Nephron (organoid): ENCODE results near the gene TMEM87B.

Source experiments
- H3K27ac Mint-ChIP-seq, 3 experiments: 2 replicates each; pipeline ENCODE4 v1.8.0; 2020; ENCODE audit warnings: mixed read lengths in 3 of 3, mild to moderate bottlenecking in 2 of 3, moderate library complexity in 1 of 3
- H3K27me3 Mint-ChIP-seq: 2 replicates; pipeline ENCODE4 v1.8.0; 2021; ENCODE audit warnings: low read depth, mild to moderate bottlenecking, moderate library complexity, mixed read lengths
- H3K36me3 Mint-ChIP-seq: 2 replicates; pipeline ENCODE4 v1.8.0; 2020; ENCODE audit warnings: low read depth, mixed read lengths
- H3K4me1 Mint-ChIP-seq: 2 replicates; pipeline ENCODE4 v1.8.0; 2020; ENCODE audit warnings: mixed read lengths
- H3K4me3 Mint-ChIP-seq, 3 experiments: 2 replicates each; pipeline ENCODE4 v1.8.0; 2020; ENCODE audit warnings: mild to moderate bottlenecking in 3 of 3, mixed read lengths in 3 of 3, moderate library complexity in 2 of 3
- H3K9me3 Mint-ChIP-seq: 2 replicates; pipeline ENCODE4 v1.8.0; 2020; ENCODE audit warnings: mixed read lengths
- TF ChIP-seq, protein P1 (sequence below), 3 experiments: fragments of 200-600 bp; sonication (generic); IDR thresholded peaks; one replicate each; pipeline ENCODE4 v1.5.0; 2021; ENCODE audit warnings: antibody characterized with exemption in 3 of 3; ENCODE audit not compliant: unreplicated experiment in 3 of 3

The TMEM87B gene, protein sequence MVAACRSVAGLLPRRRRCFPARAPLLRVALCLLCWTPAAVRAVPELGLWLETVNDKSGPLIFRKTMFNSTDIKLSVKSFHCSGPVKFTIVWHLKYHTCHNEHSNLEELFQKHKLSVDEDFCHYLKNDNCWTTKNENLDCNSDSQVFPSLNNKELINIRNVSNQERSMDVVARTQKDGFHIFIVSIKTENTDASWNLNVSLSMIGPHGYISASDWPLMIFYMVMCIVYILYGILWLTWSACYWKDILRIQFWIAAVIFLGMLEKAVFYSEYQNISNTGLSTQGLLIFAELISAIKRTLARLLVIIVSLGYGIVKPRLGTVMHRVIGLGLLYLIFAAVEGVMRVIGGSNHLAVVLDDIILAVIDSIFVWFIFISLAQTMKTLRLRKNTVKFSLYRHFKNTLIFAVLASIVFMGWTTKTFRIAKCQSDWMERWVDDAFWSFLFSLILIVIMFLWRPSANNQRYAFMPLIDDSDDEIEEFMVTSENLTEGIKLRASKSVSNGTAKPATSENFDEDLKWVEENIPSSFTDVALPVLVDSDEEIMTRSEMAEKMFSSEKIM

DNA sequence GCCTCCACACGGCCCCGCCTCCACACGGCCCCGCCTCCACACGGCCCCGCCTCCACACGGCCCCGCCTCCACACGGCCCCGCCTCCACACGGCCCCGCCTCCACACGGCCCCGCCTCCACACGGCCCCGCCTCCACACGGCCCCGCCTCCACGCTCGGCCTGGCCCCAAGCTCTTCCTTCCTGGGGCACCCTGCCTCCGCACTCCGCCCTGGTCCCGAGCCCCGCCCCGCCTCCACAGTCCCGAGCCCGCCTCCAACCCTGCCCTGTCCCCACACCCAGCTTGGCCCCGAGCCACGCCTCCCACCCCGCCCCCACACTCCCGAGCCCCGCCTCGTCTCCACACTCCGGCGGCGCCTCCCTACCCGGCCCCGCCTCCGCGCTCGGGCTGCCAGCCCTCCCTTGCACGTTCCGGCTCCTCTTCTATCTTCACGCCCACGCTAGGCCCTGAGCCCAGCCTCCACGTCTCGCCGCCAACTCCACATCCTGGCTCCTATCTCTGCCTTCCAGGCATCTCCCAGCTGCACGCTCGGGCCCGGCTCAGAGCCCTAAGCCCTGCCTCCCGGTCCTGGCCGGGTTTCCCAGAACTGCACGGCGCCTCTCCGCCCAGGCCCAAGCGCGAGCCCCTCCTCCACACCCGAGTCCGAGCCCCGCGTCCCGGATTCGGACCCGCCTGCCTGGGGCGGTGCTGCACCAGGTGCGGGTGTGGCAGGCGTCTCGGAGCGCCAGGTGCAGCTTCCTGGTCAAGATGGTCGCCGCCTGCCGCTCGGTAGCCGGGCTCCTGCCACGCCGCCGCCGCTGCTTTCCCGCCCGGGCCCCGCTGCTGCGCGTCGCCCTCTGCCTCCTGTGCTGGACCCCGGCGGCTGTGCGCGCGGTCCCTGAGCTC, at the start of gene TMEM87B:
Gene TMEM87B, plus strand, starts transcription at position 423 of the 883 bp plus-strand sequence. Its CDS starts 323 bp downstream, at position 746.
- Mint-ChIP-seq H3K27ac (peak within 1 kb of the TSS; percentile 93 to 97 (median 94)), H3K4me3 (peak within 1 kb of the TSS; percentile 92 to 95 (median 93)), H3K9me3 (no peaks in the 10 kb centered on the region), H3K27me3 (peaks cover 4% of the 10 kb centered on the region), H3K4me1 (peaks cover 26% of the 10 kb centered on the region), H3K36me3 (peaks cover 20% of the 10 kb centered on the region)
- TF ChIP-seq, protein P1, sequence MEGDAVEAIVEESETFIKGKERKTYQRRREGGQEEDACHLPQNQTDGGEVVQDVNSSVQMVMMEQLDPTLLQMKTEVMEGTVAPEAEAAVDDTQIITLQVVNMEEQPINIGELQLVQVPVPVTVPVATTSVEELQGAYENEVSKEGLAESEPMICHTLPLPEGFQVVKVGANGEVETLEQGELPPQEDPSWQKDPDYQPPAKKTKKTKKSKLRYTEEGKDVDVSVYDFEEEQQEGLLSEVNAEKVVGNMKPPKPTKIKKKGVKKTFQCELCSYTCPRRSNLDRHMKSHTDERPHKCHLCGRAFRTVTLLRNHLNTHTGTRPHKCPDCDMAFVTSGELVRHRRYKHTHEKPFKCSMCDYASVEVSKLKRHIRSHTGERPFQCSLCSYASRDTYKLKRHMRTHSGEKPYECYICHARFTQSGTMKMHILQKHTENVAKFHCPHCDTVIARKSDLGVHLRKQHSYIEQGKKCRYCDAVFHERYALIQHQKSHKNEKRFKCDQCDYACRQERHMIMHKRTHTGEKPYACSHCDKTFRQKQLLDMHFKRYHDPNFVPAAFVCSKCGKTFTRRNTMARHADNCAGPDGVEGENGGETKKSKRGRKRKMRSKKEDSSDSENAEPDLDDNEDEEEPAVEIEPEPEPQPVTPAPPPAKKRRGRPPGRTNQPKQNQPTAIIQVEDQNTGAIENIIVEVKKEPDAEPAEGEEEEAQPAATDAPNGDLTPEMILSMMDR (IDR thresholded peaks at IDR 0.05; ENCODE audit: unreplicated experiment in 3 of 3): no peak

DNA sequence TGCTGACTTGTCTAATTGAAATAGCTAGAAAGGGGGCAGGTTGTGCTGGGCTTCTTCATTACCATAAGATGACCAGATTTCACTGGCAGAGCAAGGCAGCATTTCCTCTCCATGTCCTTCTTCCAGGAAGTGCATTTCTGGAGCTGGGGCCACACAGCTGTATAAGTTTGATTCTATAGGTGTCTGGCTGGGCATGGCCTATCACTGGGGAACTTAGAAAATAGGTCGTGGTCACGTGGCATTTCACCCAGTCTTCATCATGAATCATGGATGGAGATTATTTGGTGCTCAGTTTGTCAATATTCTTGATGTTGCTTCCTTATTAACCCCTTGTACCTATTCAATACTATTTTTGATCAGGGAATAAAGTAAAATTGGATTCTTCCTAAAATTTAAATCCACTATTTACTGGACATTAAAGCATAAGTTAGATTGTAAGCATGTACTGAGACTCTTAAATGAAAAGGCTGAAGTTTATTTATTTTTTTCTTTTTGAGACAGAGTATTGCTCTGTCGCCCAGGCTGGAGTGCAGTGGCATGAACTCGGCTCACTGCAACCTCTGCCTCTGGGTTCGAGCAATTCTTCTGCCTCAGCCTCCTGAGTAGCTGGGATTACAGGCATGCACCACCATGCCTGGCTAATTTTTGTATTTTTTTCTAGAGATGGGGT, 49.5 kb upstream of the TMEM87B start:
- peaks cover 47% of the 10 kb centered on the region for H3K36me3 Mint-ChIP-seq
- H3K4me3 Mint-ChIP-seq: no peak overlapping the region
- TF ChIP-seq, protein P1 (IDR thresholded peaks at IDR 0.05; ENCODE audit: unreplicated experiment in 3 of 3): no peak

GRCh38 chr2:112006076-112006410, 49.0 kb upstream of the TMEM87B start:
- Mint-ChIP-seq H3K4me1 (peaks cover 1% of the 10 kb centered on the region), H3K4me3 (no peak overlapping the region), H3K36me3 (peaks cover 47% of the 10 kb centered on the region), H3K27me3 (no peaks in the 10 kb centered on the region), H3K9me3 (no peaks in the 10 kb centered on the region), H3K27ac (no peak overlapping the region)
- TF ChIP-seq, protein P1 (IDR thresholded peaks at IDR 0.05; ENCODE audit: unreplicated experiment in 3 of 3): no peak

More for the DNA sequence above, 49.5 kb upstream of the TMEM87B start:
- Mint-ChIP-seq H3K9me3 (no peaks in the 10 kb centered on the region), H3K27me3 (no peaks in the 10 kb centered on the region), H3K27ac (no peak overlapping the region), H3K4me1 (peaks cover 6% of the 10 kb centered on the region)

- no peak overlapping the region for H3K27ac Mint-ChIP-seq
- no peaks in the 10 kb centered on the region for H3K27me3 Mint-ChIP-seq
- no peak overlapping the region for H3K4me3 Mint-ChIP-seq
- peaks cover 54% of the 10 kb centered on the region for H3K36me3 Mint-ChIP-seq
- H3K4me1 Mint-ChIP-seq: no peaks in the 10 kb centered on the region
- TF ChIP-seq, protein P1 (IDR thresholded peaks at IDR 0.05; ENCODE audit: unreplicated experiment in 3 of 3): no peak
- no peaks in the 10 kb centered on the region for H3K9me3 Mint-ChIP-seq
Measured at GRCh38 chr2:112007493-112007892, 47.6 kb upstream of the TMEM87B start.

GRCh38 chr2:112008910-112009485, 46.1 kb upstream of the TMEM87B start:
- Mint-ChIP-seq H3K27me3 (no peaks in the 10 kb centered on the region), H3K36me3 (peaks cover 57% of the 10 kb centered on the region), H3K9me3 (no peaks in the 10 kb centered on the region), H3K27ac (no peak overlapping the region), H3K4me3 (no peak overlapping the region), H3K4me1 (no peaks in the 10 kb centered on the region)
- TF ChIP-seq, protein P1 (IDR thresholded peaks at IDR 0.05; ENCODE audit: unreplicated experiment in 3 of 3): no peak
